H1 (cell line): ENCODE results near the gene RPS6KC1. TPM values are rescaled to one million over a fixed set of nuclear protein-coding genes. Genes with fewer than 3 reads are reported as not detected.

ENCODE experiments used
- CTCF ChIA-PET: fragments of 300-600 bp; sonication (Branson Sonifier 250); formaldehyde crosslinking; loops from one replicate; lab custom pipeline; 2021; ENCODE audit not compliant: partially characterized antibody; lab: Charles Lee
- POLR2A ChIA-PET: fragments of 300-600 bp; sonication (Branson Sonifier 250); formaldehyde crosslinking; loops from one replicate; lab custom pipeline; 2021; ENCODE audit warnings: inconsistent platforms; ENCODE audit not compliant: partially characterized antibody; lab: Charles Lee
- DNase-seq, 2 experiments: peaks; one replicate each; pipeline versions ENCODE4 v3.0.0 to v3.0.0-alpha.2; 2010 to 2022; ENCODE audit warnings: low spot score in 2 of 2, low read depth in 1 of 2, mixed read lengths in 1 of 2
- FAIRE-seq: peaks from 2 replicates; lab custom pipeline; 2011; peaks lifted over from hg19 to GRCh38; lab: Jason Lieb, UNC
- H2AFZ ChIP-seq: 2 replicates; pipeline ENCODE4 v1.8.1; 2012; ENCODE audit warnings: low read length, inconsistent platforms
- H2AK5ac ChIP-seq: 2 replicates; pipeline ENCODE4 v1.6.1; 2013; ENCODE audit warnings: low read depth, low read length
- H2BK120ac ChIP-seq: replicated peaks from 2 replicates; pipeline ENCODE3; 2013; ENCODE audit warnings: low read depth, low read length, inconsistent platforms
- H2BK12ac ChIP-seq: 2 replicates; pipeline ENCODE4 v1.6.1; 2013; ENCODE audit warnings: low read depth, low read length
- H2BK15ac ChIP-seq: 2 replicates; pipeline ENCODE4 v1.6.1; 2013; ENCODE audit warnings: low read length
- H2BK20ac ChIP-seq: 2 replicates; pipeline ENCODE4 v1.6.1; 2013; ENCODE audit warnings: low read length
- H2BK5ac ChIP-seq: 2 replicates; pipeline ENCODE4 v1.6.1; 2013; ENCODE audit warnings: low read depth, low read length
- H3K14ac ChIP-seq: 2 replicates; pipeline ENCODE4 v1.6.1; 2013; ENCODE audit warnings: inconsistent platforms; ENCODE audit not compliant: insufficient read length
- H3K18ac ChIP-seq: 2 replicates; pipeline ENCODE4 v1.6.1; 2013; ENCODE audit warnings: low read length; ENCODE audit errors: extremely low read depth
- H3K23ac ChIP-seq: 2 replicates; pipeline ENCODE4 v1.6.1; 2013; ENCODE audit warnings: inconsistent platforms; ENCODE audit not compliant: insufficient read length
- H3K23me2 ChIP-seq: 2 replicates; pipeline ENCODE4 v1.6.1; 2013; ENCODE audit warnings: low read depth, low read length
- H3K27ac ChIP-seq: 2 replicates; pipeline ENCODE4 v1.6.1; 2011; ENCODE audit warnings: low read depth, low read length, inconsistent platforms
- H3K27me3 ChIP-seq, 4 experiments: replicated peaks in 1 of 4; 1 replicate in 1 of 4; 2 replicates in 3 of 4; pipeline versions ENCODE4 v1.6.1 to v1.8.1; 2011 to 2013; ENCODE audit warnings: low read length in 3 of 4, mild to moderate bottlenecking in 3 of 4, inconsistent platforms in 2 of 4, mixed read lengths in 2 of 4, moderate library complexity in 1 of 4; ENCODE audit not compliant: control insufficient read depth in 3 of 4, insufficient read depth in 3 of 4; ENCODE audit errors: extremely low read depth in 1 of 4
- H3K36me3 ChIP-seq, 4 experiments: 2 replicates each; pipeline versions ENCODE4 v1.6.1 to v1.8.1; 2011 to 2013; ENCODE audit warnings: mild to moderate bottlenecking in 4 of 4, low read length in 3 of 4, moderate library complexity in 2 of 4, control low read depth in 1 of 4, inconsistent platforms in 1 of 4; ENCODE audit not compliant: insufficient read depth in 4 of 4, control insufficient read depth in 2 of 4
- H3K4ac ChIP-seq: replicated peaks from 2 replicates; pipeline ENCODE3; 2013; ENCODE audit warnings: low read length, low read depth, mixed read lengths, inconsistent platforms; ENCODE audit not compliant: insufficient read length
- H3K4me1 ChIP-seq, 4 experiments: replicated peaks in 1 of 4; 1 replicate in 1 of 4; 2 replicates in 3 of 4; pipeline versions ENCODE4 v1.6.1 to v1.8.1; 2011 to 2013; ENCODE audit warnings: low read length in 3 of 4, inconsistent platforms in 2 of 4, mixed read lengths in 1 of 4; ENCODE audit not compliant: insufficient read depth in 4 of 4, control insufficient read depth in 3 of 4
- H3K4me2 ChIP-seq, 2 experiments: 2 replicates each; pipeline versions ENCODE4 v1.6.1 to v1.8.1; 2011 to 2013; ENCODE audit warnings: low read depth in 2 of 2, low read length in 2 of 2, control low read depth in 1 of 2, inconsistent platforms in 1 of 2, mild to moderate bottlenecking in 1 of 2; ENCODE audit not compliant: insufficient read depth in 1 of 2
- H3K4me3 ChIP-seq, 4 experiments: fragments of 200-600, 300-600 bp in 1 of 4; sonication (generic), shearing (Covaris generic), sonication (Bioruptor Twin) in 1 of 4; 2 replicates each; pipeline versions ENCODE4 v1.5.1 to v1.8.1; 2011 to 2016; ENCODE audit warnings: low read length in 4 of 4, low read depth in 3 of 4, control low read depth in 2 of 4, inconsistent platforms in 2 of 4, mild to moderate bottlenecking in 2 of 4, mixed read lengths in 1 of 4, moderate library complexity in 1 of 4; ENCODE audit not compliant: insufficient read depth in 2 of 4; ENCODE audit errors: extremely low read depth in 1 of 4
- H3K56ac ChIP-seq: replicated peaks from 2 replicates; pipeline ENCODE3; 2013; ENCODE audit warnings: low read depth, mild to moderate bottlenecking, mixed read lengths, low read length, inconsistent platforms; ENCODE audit not compliant: insufficient read length
- H3K79me1 ChIP-seq: 2 replicates; pipeline ENCODE4 v1.6.1; 2013; ENCODE audit warnings: low read depth, low read length, control low read depth
- H3K79me2 ChIP-seq, 2 experiments: 2 replicates each; pipeline versions ENCODE4 v1.6.1 to v1.8.1; 2012 to 2013; ENCODE audit warnings: low read length in 2 of 2, mild to moderate bottlenecking in 2 of 2, inconsistent platforms in 1 of 2; ENCODE audit not compliant: insufficient read depth in 2 of 2, control insufficient read depth in 1 of 2
- H3K9ac ChIP-seq, 4 experiments: replicated peaks in 1 of 4; 1 replicate in 1 of 4; 2 replicates in 3 of 4; pipeline versions ENCODE4 v1.6.1 to v1.8.1; 2011 to 2013; ENCODE audit warnings: low read depth in 3 of 4, low read length in 3 of 4, control low read depth in 2 of 4, mild to moderate bottlenecking in 2 of 4, moderate library complexity in 2 of 4, inconsistent platforms in 1 of 4; ENCODE audit errors: extremely low read depth in 1 of 4
- H3K9me3 ChIP-seq, 2 experiments: 2 replicates each; pipeline versions ENCODE4 v1.6.1 to v1.8.1; 2012 to 2013; ENCODE audit warnings: mild to moderate bottlenecking in 2 of 2, moderate library complexity in 2 of 2, control low read depth in 1 of 2, inconsistent platforms in 1 of 2, low read depth in 1 of 2, low read length in 1 of 2, mixed read lengths in 1 of 2; ENCODE audit not compliant: insufficient read depth in 2 of 2
- H4K20me1 ChIP-seq, 2 experiments: replicated peaks in 1 of 2; 2 replicates each; pipeline versions ENCODE3 to v1.8.1; 2011 to 2013; ENCODE audit warnings: inconsistent platforms in 2 of 2, low read length in 2 of 2, mild to moderate bottlenecking in 1 of 2; ENCODE audit not compliant: insufficient read depth in 2 of 2, control insufficient read depth in 1 of 2
- H4K5ac ChIP-seq: 2 replicates; pipeline ENCODE4 v1.6.1; 2013; ENCODE audit warnings: low read length, low read depth, mixed read lengths, inconsistent platforms; ENCODE audit not compliant: insufficient read length
- H4K8ac ChIP-seq: 2 replicates; pipeline ENCODE4 v1.8.0; 2013; ENCODE audit warnings: mild to moderate bottlenecking, moderate library complexity, low read length, inconsistent platforms; ENCODE audit not compliant: insufficient read depth; ENCODE audit errors: extremely low read depth
- H4K91ac ChIP-seq: replicated peaks from 2 replicates; pipeline ENCODE3; 2013; ENCODE audit warnings: low read length, mixed read lengths, inconsistent platforms; ENCODE audit not compliant: insufficient read length
- ASH2L ChIP-seq: fragments of 200-600, 300-600 bp; sonication (generic); IDR thresholded peaks from one replicate; pipeline ENCODE4 v1.7.1; 2017; ENCODE audit warnings: low read length
- BCL11A ChIP-seq, 2 experiments: IDR thresholded peaks; one replicate each; pipeline ENCODE4 v1.6.1; 2011; ENCODE audit warnings: low read depth in 2 of 2, low read length in 2 of 2, mild to moderate bottlenecking in 2 of 2
- BRCA1 ChIP-seq: IDR thresholded peaks from 2 replicates; pipeline ENCODE4 v1.6.1; 2012; ENCODE audit warnings: low read depth, low read length, improper control_type of control experiment
- CTBP2 ChIP-seq: IDR thresholded peaks from 2 replicates; pipeline ENCODE4 v1.7.0; 2011; ENCODE audit warnings: borderline replicate concordance, mild to moderate bottlenecking, moderate library complexity, mixed read lengths, low read length; ENCODE audit not compliant: insufficient read depth, insufficient read length
- EGR1 ChIP-seq: IDR thresholded peaks from 2 replicates; pipeline ENCODE4 v1.6.1; 2011; ENCODE audit warnings: low read depth, low read length, borderline replicate concordance
- NANOG ChIP-seq: IDR thresholded peaks from 2 replicates; pipeline ENCODE4 v1.6.1; 2011; ENCODE audit warnings: low read length, low read depth, mild to moderate bottlenecking, inconsistent platforms; ENCODE audit not compliant: insufficient read depth, poor library complexity, severe bottlenecking
- RXRA ChIP-seq: IDR thresholded peaks from 2 replicates; pipeline ENCODE4 v1.6.1; 2011; ENCODE audit warnings: low read depth, mild to moderate bottlenecking, low read length, moderate library complexity; ENCODE audit not compliant: insufficient read depth
- SAP30 ChIP-seq: fragments of 300-600 bp; sonication (generic); IDR thresholded peaks from 2 replicates; pipeline ENCODE4 v1.7.1; 2012; ENCODE audit warnings: low read length, moderate library complexity, mild to moderate bottlenecking, inconsistent platforms; ENCODE audit not compliant: insufficient read depth, insufficient replicate concordance
- YY1 ChIP-seq: IDR thresholded peaks from 2 replicates; pipeline ENCODE4 v1.6.1; 2011; ENCODE audit warnings: low read depth, mild to moderate bottlenecking, low read length
- WGBS, 2 experiments: shearing (Covaris generic) in 1 of 2; methylation state at CpG; one replicate each; pipeline versions ENCODE4 v1.1.6 to v1.1.7; 2013 to 2015; ENCODE audit warnings: low lambda C conversion rate in 2 of 2, mixed read lengths in 2 of 2, inconsistent platforms in 1 of 2, low coverage in 1 of 2, missing lambda C conversion rate in 1 of 2; ENCODE audit not compliant: insufficient replicate concordance in 2 of 2, insufficient coverage in 1 of 2, insufficient read length in 1 of 2; ENCODE audit errors: extremely low coverage in 1 of 2, missing lambda C conversion rate in 1 of 2; 5-methylcytosine and 5-hydroxymethylcytosine counted together
- polyA plus RNA-seq, 7 experiments: library from polyadenylated mRNA; depleted of rRNA in 3 of 7; stranded (reverse) in 5 of 7; unstranded in 2 of 7; fragments of >200 nt in 5 of 7; fragments of 200-250 nt in 2 of 7; gene quantifications; 1 replicate in 5 of 7; 2 replicates in 1 of 7; 4 replicates in 1 of 7; pipeline versions ENCODE4 v1.2.1 to v1.2.3, GENCODE V29; 2011 to 2013; ENCODE audit warnings: missing spikeins in 2 of 7, mixed read lengths in 2 of 7
- total RNA-seq: library from RNA; stranded (reverse); fragmentation: NEBNext Ultra II Directional; extraction: Animal tissue kit (Norgen Biotek cat#: 25700); gene quantifications from 2 replicates; pipeline ENCODE4 v1.2.1, GENCODE V29; 2021
- TF ChIP-seq, protein P1 (sequence below): IDR thresholded peaks from 2 replicates; pipeline ENCODE4 v1.6.1; 2011; ENCODE audit warnings: low read depth, mild to moderate bottlenecking, low read length; ENCODE audit not compliant: insufficient read depth

The RPS6KC1 gene
- total and polyA plus RNA-seq, 2 of the 8 experiments (the other 6 are each of a cell fraction or from before 2014, with no cell fraction given), result 4.9 to 17.6 TPM

DNA sequence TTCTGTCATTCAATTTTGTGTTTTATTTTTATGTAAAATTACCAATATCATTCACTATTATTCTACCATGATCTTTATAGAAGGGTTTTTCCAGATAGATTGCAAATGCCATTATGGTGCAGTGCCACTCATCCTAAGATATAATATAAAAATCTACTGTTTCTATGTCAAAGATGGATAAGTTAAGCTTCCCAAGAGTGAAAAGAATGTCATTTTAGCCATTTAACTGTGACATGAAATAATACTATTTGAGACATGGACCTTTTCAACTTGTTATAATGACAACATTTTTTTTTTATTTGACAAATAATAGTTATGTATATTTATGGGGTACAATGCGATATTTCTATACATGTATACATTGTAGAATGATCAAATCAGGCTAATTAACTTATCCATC lies 224.3 kb downstream of the RPS6KC1 start:
- Histone ChIP-seq H3K4ac (no peak overlapping the region), H3K18ac (no peak overlapping the region), H3K56ac (no peak overlapping the region), H3K4me2 (no peak overlapping the region), H3K23me2 (no peaks in the 10 kb centered on the region; the same call in 1 of the 2 replicates), H3K27ac (no peak overlapping the region), H2BK5ac (no peak overlapping the region), H3K79me2 (no peaks in the 10 kb centered on the region), H4K91ac (no peak overlapping the region), H3K27me3 (no peaks in the 10 kb centered on the region), H2BK15ac (no peak overlapping the region), H3K4me1 (peaks cover 0 to 2% (median 0%) of the 10 kb centered on the region in 4 experiments; a peak in 1 of 7 replicates), H2BK20ac (no peak overlapping the region), H4K5ac (no peak overlapping the region), H4K8ac (no peak overlapping the region), H3K79me1 (no peaks in the 10 kb centered on the region), H2AK5ac (no peak overlapping the region), H4K20me1 (no peaks in the 10 kb centered on the region), H2AFZ (no peak overlapping the region), H3K4me3 (no peak overlapping the region), H3K9ac (no peak overlapping the region), H3K9me3 (no peaks in the 10 kb centered on the region), H3K14ac (no peak overlapping the region), H3K23ac (no peak overlapping the region), H2BK120ac (no peak overlapping the region), H3K36me3 (no peaks in the 10 kb centered on the region; a peak in 1 of 8 replicates), H2BK12ac (no peak overlapping the region)
- no peak for FAIRE-seq
- POLR2A ChIA-PET, result no interaction called here
- 88% methylated on average over 1 of the region's 1 CpG; no CpG with 5 or more reads in 1 of the 2 experiments for WGBS, 2 experiments
- TF ChIP-seq RXRA (no peak), SAP30 (no peak), NANOG (no peak), BCL11A (IDR thresholded peaks at IDR 0.05; ENCODE audit: low read depth in 2 of 2, low read length in 2 of 2) (no peak), CTBP2 (no peak), ASH2L (no peak), YY1 (no peak), BRCA1 (no peak), EGR1 (no peak)
- TF ChIP-seq, protein P1, sequence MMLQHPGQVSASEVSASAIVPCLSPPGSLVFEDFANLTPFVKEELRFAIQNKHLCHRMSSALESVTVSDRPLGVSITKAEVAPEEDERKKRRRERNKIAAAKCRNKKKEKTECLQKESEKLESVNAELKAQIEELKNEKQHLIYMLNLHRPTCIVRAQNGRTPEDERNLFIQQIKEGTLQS, result no peak
- CTCF ChIA-PET, result interaction anchor here (1.0 to 1.3 kb wide), 2 partner anchors 12 to 28 kb away, joined by 3 read pairs; no protein-coding TSS in a partner anchor
- no peak for DNase-seq
